Neural cell (in vitro differentiated cells): ENCODE measurements around the gene CTTN. TPM values are rescaled to one million over a fixed set of nuclear protein-coding genes. Genes with fewer than 3 reads are reported as not detected.

Source experiments
- H2AFZ ChIP-seq: fragments of 200-600, 300-800 bp; sonication (generic), shearing (Covaris generic); 2 replicates; pipeline ENCODE4 v1.6.0; 2014; ENCODE audit warnings: low read depth, mild to moderate bottlenecking, antibody characterized with exemption, low read length, moderate library complexity
- H3F3A ChIP-seq: fragments of 200-600 bp; shearing (Covaris generic); 2 replicates; pipeline ENCODE4 v1.6.1; 2016; ENCODE audit warnings: mild to moderate bottlenecking, moderate library complexity, mixed read lengths, antibody characterized with exemption, low read length; ENCODE audit not compliant: insufficient read depth, poor library complexity, severe bottlenecking
- H3K27ac ChIP-seq: fragments of 200-600, 300-800 bp; sonication (generic), shearing (Covaris generic); 2 replicates; pipeline ENCODE4 v1.5.1; 2014; ENCODE audit warnings: mild to moderate bottlenecking, low read length, moderate library complexity
- H3K27me3 ChIP-seq: fragments of 300-800, 200-600 bp; sonication (generic), shearing (Covaris generic); 2 replicates; pipeline ENCODE4 v1.6.0; 2014; ENCODE audit warnings: mild to moderate bottlenecking, low read depth, low read length, moderate library complexity; ENCODE audit not compliant: insufficient read depth
- H3K36me3 ChIP-seq: fragments of 300-800, 200-600 bp; sonication (generic), shearing (Covaris generic); 2 replicates; pipeline ENCODE4 v1.5.1; 2014; ENCODE audit warnings: mild to moderate bottlenecking, antibody characterized with exemption, low read length, moderate library complexity; ENCODE audit not compliant: insufficient read depth
- H3K4me2 ChIP-seq: fragments of 300-800, 200-600 bp; sonication (generic), shearing (Covaris generic); 2 replicates; pipeline ENCODE4 v1.6.0; 2014; ENCODE audit warnings: mild to moderate bottlenecking, low read length
- H3K4me3 ChIP-seq: fragments of 300-800, 200-600 bp; sonication (generic), shearing (Covaris generic); 2 replicates; pipeline ENCODE4 v1.5.1; 2014; ENCODE audit warnings: mild to moderate bottlenecking, low read length, moderate library complexity
- H3K79me2 ChIP-seq: fragments of 200-600 bp; shearing (Covaris generic); replicated peaks from 2 replicates; pipeline ENCODE4 v1.6.0; 2014; ENCODE audit warnings: mild to moderate bottlenecking, low read length, moderate library complexity; ENCODE audit not compliant: insufficient read depth
- H3K9ac ChIP-seq: fragments of 300-800, 200-600 bp; sonication (generic), shearing (Covaris generic); 2 replicates; pipeline ENCODE4 v1.6.1; 2016; ENCODE audit warnings: mild to moderate bottlenecking, low read length, mixed read lengths
- H3K9me2 ChIP-seq: fragments of 200-600 bp; shearing (Covaris generic); 2 replicates; pipeline ENCODE4 v1.6.1; 2016; ENCODE audit warnings: mild to moderate bottlenecking, low read length, mixed read lengths; ENCODE audit not compliant: insufficient read depth
- H3K9me3 ChIP-seq: fragments of 200-600, 300-800 bp; sonication (generic), shearing (Covaris generic); 2 replicates; pipeline ENCODE4 v1.6.1; 2016; ENCODE audit warnings: mild to moderate bottlenecking, mixed run types, low read length, moderate library complexity, mixed read lengths
- H4K20me1 ChIP-seq: fragments of 200-600 bp; shearing (Covaris generic); 2 replicates; pipeline ENCODE4 v1.6.1; 2016; ENCODE audit warnings: mild to moderate bottlenecking, mixed run types; ENCODE audit not compliant: insufficient read depth
- CTCF ChIP-seq: fragments of 450-650 bp; IDR thresholded peaks from 2 replicates; pipeline ENCODE4 v1.5.1; 2014; ENCODE audit warnings: antibody characterized with exemption, mild to moderate bottlenecking, moderate library complexity; ENCODE audit not compliant: poor library complexity, severe bottlenecking
- EP300 ChIP-seq: fragments of 450-650 bp; conservative IDR thresholded peaks from 2 replicates; pipeline ENCODE4 v1.6.1; 2014; ENCODE audit warnings: antibody characterized with exemption, mild to moderate bottlenecking, moderate library complexity; ENCODE audit not compliant: poor library complexity, severe bottlenecking
- EZH2 ChIP-seq: fragments of 200-600, 300-800 bp; shearing (Covaris generic), sonication (generic); IDR thresholded peaks from 2 replicates; pipeline ENCODE4 v1.6.1; 2014; ENCODE audit warnings: antibody characterized with exemption, low read length, borderline replicate concordance, mild to moderate bottlenecking; ENCODE audit not compliant: insufficient read depth, poor library complexity, severe bottlenecking
- MXI1 ChIP-seq: fragments of 450-650 bp; conservative IDR thresholded peaks from 2 replicates; pipeline ENCODE4 v1.6.1; 2014; ENCODE audit warnings: antibody characterized with exemption, mild to moderate bottlenecking; ENCODE audit not compliant: poor library complexity, severe bottlenecking
- POLR2AphosphoS5 ChIP-seq: IDR thresholded peaks from 2 replicates; pipeline ENCODE4 v1.6.1; 2012
- RAD21 ChIP-seq: fragments of 450-650 bp; conservative IDR thresholded peaks from 2 replicates; pipeline ENCODE4 v1.6.1; 2014; ENCODE audit warnings: antibody characterized with exemption, mild to moderate bottlenecking, moderate library complexity
- REST ChIP-seq: IDR thresholded peaks from 2 replicates; pipeline ENCODE4 v1.6.1; 2012; ENCODE audit warnings: borderline replicate concordance
- SMC3 ChIP-seq: fragments of 450-650 bp; conservative IDR thresholded peaks from 2 replicates; pipeline ENCODE4 v1.6.1; 2014; ENCODE audit warnings: antibody characterized with exemption, mild to moderate bottlenecking, moderate library complexity; ENCODE audit not compliant: poor library complexity
- TAF1 ChIP-seq: IDR thresholded peaks from 2 replicates; pipeline ENCODE4 v1.6.1; 2012; ENCODE audit warnings: low read depth
- polyA plus RNA-seq: library from polyadenylated mRNA; depleted of rRNA; stranded (reverse); fragments of >200 nt; gene quantifications from 2 replicates; pipeline ENCODE4 v1.2.3, GENCODE V29; 2014

Gene CTTN
- polyA plus RNA-seq, 1 donor from 2014 or later, result 220 TPM

- no peak overlapping the region for H3K4me3 ChIP-seq
- no peaks in the 10 kb centered on the region for H3K36me3 ChIP-seq
- no peaks in the 10 kb centered on the region for H3K79me2 ChIP-seq
- H3K9me3 ChIP-seq, result no peaks in the 10 kb centered on the region
- TF ChIP-seq SMC3 (no peak), MXI1 (no peak), POLR2AphosphoS5 (no peak), REST (no peak), TAF1 (no peak), RAD21 (no peak), EP300 (no peak), EZH2 (no peak), CTCF (no peak)
- H3K4me2 ChIP-seq, result no peak overlapping the region
- no peaks in the 10 kb centered on the region for H3F3A ChIP-seq
- H3K27me3 ChIP-seq, result no peaks in the 10 kb centered on the region
- H4K20me1 ChIP-seq, result no peaks in the 10 kb centered on the region
- no peak overlapping the region for H2AFZ ChIP-seq
- H3K9ac ChIP-seq, result no peak overlapping the region
- no peaks in the 10 kb centered on the region for H3K9me2 ChIP-seq
- H3K27ac ChIP-seq, result no peak overlapping the region
Measured at GRCh38 chr11:70482529-70482917, 84.2 kb downstream of the CTTN start.

- H3K27ac ChIP-seq, result no peak overlapping the region
- H2AFZ ChIP-seq, result no peak overlapping the region
- H3K79me2 ChIP-seq, result no peaks in the 10 kb centered on the region
- no peaks in the 10 kb centered on the region for H3K36me3 ChIP-seq
- TF ChIP-seq REST, result no peak
- no peak for TF ChIP-seq CTCF
- no peak for TF ChIP-seq TAF1
- no peak for TF ChIP-seq RAD21
- TF ChIP-seq SMC3, result no peak
- no peak for TF ChIP-seq MXI1
- no peak for TF ChIP-seq EZH2
- TF ChIP-seq EP300, result no peak
- no peak for TF ChIP-seq POLR2AphosphoS5
- H3K9ac ChIP-seq, result no peak overlapping the region
- H3F3A ChIP-seq, result no peaks in the 10 kb centered on the region
- no peak overlapping the region for H3K4me2 ChIP-seq
- H3K9me2 ChIP-seq, result no peaks in the 10 kb centered on the region
- no peaks in the 10 kb centered on the region for H3K27me3 ChIP-seq
- no peaks in the 10 kb centered on the region for H4K20me1 ChIP-seq
- H3K9me3 ChIP-seq, result no peaks in the 10 kb centered on the region
- no peak overlapping the region for H3K4me3 ChIP-seq
Measured at GRCh38 chr11:70483077-70483861, 84.9 kb downstream of the CTTN start.
